Measurements from ENCODE around the gene C19orf33.
"Not testable (repeated sequence)": the region's sequence is repeated elsewhere in the genome, so short reads cannot be mapped to it uniquely, and the experiment has no call there.

Gene C19orf33

DNA sequence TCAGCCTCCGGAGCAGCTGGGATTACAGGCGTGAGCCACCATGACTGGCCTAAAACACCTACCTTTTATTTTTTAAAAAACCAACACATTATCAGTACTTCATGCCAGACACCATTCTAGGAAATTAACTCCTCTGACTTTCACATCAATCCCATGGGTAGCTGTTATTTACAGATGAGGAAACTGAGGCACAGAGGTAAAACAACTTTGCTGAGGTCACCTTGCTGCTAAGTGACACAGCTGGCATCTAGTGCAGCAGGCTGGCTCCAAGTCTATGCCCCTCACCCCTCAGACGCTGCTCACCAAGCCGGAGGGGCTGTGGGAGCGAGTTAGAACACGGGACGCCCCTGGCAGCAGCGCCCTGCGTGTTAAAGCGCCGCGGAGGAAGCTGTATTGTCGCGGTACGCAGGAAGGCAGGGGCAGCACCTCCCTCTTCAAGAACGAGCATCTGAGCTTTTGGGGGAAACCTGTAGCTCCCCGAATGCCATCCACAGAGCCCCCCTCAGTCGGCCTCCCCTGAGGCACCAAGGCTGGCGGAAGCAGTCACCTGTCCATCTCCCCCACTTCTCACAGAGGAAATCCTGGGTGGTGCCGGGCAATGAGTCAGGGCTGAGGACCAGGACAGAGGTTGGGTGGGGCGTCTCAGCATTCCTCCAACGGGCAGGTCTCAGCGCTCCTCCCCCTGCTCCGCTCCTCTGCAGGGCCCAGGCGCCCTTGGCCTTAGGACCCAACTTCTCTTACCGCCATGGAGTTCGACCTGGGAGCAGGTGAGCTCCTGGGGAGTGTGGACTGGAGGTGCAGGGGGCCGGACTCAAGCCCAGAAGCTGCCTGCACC lies at the start of gene C19orf33:
Gene C19orf33, plus strand, starts transcription at position 735 of the 835 bp plus-strand sequence. Its CDS starts 11 bp downstream, at position 746.
- DNase-seq, result no peak

DNA sequence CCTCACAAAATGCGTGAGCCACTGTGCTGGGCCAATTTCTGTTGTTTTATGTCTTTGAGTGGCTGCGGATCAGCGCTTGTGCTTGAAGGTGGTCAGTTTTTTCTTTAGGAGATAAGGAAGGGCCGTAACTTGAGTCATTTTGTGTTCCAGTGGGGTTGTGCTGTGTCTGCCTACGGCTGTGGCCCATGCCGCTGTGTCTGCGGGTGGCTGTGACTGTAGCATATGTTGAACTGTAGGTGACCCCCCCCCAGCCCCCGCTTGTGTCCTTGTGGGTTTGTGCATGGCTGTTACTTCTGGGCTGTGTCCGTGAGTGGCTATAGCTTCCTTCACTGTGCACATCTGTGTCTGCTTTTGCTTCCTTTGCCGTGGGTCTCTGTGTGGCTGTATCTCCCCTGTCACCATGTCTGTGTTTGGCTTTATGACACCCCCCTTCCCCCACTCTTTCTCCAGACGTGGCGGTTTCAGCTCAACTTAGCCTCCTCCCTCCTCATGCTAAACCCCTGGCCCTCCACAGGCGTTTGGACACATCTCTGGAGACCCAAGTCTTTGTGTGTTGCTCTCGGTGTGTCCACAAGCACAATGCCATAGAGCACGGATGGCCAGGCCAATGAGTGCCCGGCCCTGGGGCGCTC lies 48.6 kb upstream of the C19orf33 start:
- no peak for DNase-seq

DNA sequence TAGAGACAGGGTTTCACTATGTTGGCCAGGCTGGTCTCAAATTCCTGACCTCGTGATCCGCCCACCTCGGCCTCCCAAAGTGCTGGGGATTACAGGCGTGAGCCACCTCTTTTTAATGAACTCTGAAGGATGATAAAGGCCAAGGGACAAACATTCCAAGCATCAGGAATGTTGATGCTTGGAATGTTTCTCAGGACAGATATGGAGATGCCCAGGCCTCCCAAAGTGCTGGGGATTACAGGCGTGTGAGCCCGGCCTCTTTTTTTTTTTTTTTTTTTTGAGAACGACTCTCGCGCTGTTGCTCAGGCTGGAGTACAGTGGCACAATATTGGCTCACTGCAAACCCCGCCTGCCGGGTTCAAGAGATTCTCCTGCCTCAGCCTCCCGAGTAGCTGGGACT lies 42.1 kb upstream of the C19orf33 start:
- DNase-seq, result not testable (repeated sequence)

DNA sequence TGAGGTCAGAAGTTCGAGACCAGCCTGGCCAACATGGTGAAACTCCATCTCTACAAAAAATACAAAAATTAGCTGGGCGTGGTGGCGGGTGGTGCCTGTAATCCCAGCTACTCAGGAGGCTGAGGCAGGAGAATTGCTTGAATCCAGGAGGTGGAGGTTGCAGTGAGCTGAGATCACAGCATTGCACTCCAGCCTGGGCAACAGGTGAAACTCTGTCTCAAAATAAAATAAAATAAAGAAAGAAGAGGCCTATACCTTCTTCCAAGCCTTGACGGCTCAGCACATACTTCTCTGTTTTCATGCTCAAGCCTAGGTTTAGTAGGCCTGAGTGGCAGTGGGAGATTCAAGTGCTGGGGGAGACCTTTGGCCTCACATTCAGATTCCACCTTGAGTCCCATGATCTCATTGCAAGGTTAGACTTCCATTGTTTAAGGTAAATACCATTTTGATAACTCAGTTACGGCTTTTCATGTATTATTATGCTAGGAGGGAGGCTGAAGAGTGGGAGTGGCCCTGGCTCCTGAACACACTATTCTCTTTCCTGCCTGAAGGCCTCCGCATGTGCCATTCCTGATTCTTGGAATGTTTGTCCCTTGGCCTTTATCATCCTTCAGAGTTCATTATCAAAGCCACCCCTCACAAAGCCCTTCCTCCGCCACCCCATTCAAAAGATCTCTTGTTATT lies 41.3 kb upstream of the C19orf33 start:
- no peak for DNase-seq

DNA sequence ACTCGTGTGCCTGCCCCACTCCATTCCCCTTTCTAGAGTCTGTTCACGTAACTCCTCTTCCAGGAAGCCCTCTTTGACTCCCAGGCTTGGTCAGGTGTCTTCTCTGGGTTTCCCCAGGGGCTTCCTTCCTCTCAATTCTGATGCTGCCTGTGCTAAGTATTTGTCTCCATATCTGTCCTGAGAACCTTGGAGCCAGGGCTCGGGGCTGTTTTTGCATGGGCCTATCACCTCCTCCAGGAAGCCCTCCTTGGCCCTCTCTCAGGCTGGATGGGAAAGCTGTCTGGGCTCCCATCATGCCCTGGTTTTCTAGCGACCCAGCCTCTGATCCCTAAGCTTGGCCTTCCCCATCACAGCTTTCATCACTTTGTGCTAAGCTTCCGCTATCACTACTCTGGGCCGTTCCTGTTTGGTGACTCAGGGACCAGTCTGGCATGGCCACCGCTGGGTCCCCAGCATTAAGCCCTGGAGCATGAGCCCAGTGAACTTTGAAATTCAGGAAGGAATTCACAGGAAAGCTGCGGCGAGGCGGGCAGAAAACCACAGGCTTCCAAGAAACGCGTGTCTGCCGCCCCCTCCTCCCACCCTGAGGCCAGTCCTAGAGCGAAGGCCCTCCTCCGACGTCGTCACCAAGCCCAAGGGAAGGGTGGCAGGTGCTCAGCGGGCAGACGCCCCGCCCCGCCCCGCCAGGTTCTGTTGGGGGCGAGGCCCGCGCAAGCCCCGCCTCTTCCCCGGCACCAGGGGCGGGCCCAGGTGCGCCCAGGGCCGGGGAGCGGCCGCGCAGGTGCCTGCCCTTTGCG lies 40.2 kb upstream of the C19orf33 start:
- DNase-seq, result peak; percentile 65

DNA sequence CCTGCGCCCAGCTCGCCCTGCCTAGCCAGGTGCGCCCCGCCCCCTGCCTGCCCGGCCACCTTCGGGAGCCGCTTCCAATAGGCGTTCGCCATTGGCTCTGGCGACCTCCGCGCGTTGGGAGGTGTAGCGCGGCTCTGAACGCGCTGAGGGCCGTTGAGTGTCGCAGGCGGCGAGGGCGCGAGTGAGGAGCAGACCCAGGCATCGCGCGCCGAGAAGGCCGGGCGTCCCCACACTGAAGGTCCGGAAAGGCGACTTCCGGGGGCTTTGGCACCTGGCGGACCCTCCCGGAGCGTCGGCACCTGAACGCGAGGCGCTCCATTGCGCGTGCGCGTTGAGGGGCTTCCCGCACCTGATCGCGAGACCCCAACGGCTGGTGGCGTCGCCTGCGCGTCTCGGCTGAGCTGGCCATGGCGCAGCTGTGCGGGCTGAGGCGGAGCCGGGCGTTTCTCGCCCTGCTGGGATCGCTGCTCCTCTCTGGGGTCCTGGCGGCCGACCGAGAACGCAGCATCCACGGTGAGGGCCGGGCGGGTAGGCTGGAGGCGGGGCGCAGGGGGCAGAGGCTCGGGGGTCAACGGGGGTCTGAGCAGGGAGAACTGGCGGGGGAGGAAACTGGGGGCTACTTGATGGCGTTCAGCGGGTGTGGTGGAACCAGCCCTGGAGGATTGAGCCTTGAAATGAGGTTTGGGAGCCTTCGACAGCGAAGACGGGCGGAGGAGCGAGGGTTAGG lies 39.4 kb upstream of the C19orf33 start, which contains the start of gene SPINT2:
Gene SPINT2, plus strand, starts transcription at position 88 of the 727 bp plus-strand sequence. Its CDS starts 320 bp downstream, at position 408.
- DNase-seq, result peak; percentile 91

DNA sequence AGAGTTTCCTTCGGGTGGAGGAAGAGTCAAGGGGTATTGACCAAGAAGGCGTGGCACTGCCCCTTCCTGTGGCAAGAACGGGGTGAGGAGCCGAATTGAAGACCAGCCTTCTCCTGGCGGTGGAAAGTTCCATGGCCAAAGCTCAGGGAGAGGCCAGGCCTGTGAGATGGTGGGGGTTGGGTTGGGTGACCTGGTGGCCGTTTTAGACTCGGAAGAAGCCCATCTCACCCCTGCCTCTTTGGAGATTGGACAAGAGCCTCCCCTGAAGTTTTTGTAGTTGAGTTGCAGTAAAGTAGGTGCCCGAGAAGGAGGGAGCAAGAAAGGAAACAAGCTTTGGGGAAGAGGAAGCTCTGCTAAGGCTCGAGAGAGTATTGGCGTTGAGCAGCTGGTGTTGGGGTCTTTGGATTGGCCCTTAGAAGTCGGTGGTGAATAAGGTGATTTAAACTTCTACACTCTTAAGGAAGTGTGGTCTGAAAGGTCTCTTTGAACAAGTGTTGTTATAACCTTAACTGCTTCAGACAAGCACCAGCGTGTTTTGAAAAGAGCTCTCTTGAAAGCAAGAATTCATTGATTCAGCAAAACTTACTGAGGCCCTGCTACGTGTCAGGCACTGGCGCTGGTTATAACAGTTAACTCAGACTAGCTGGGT lies 38.7 kb upstream of the C19orf33 start:
- no peak for DNase-seq

DNA sequence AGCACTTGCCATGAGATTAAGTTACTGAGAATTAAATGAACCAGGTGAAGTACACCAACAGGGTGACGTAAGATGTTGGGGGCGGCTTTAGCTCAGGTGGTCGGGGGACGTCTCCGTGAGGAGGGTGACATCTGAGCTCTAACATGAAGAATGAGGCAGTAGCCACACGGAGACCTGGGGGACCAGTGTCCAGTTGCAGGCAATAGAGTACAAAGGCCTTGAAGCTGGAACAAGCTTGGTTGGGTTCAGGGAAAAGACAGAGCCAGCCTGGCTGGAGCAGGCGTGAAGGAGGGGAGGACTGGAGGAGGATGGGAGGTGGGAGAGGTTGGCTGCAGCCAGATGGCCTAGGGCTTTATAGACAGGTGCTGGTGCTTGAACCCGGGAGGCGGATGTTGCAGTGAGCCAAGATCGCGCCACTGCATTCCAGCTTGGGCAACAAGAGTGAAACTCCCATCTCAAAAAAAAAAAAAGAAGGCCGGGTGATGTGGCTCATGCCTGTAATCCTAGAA lies 38.1 kb upstream of the C19orf33 start:
- no peak for DNase-seq

DNA sequence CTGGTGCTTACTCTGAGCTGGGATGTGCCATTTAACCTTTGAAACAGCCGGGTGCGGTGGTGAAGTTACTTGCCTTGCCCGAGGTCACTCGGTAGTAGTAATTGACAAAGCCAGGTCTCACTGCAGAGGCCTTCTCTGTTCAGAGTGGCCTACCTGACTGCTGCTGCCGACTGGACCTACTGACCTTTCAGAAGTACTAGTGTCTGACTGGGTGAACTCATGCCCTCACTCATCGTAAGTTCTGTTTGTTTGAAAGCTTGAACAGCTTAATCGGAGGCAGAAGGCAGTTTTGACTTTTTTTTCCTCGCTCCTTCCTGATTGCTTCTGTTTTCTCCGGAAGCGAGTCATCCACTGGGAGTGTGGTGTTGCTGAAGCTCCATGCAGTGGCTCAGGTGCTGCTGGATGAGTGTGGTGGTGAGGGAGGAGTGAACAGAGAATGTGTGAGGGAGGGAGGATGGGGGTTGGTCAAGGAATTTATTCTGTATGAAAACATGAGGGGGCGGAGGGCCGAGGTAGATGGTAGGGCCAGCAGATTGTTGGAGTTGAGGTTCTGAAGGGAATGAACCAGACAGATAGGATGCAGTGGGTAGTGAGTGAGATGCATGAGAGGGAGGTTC lies 37.0 kb upstream of the C19orf33 start:
- no peak for DNase-seq

DNA sequence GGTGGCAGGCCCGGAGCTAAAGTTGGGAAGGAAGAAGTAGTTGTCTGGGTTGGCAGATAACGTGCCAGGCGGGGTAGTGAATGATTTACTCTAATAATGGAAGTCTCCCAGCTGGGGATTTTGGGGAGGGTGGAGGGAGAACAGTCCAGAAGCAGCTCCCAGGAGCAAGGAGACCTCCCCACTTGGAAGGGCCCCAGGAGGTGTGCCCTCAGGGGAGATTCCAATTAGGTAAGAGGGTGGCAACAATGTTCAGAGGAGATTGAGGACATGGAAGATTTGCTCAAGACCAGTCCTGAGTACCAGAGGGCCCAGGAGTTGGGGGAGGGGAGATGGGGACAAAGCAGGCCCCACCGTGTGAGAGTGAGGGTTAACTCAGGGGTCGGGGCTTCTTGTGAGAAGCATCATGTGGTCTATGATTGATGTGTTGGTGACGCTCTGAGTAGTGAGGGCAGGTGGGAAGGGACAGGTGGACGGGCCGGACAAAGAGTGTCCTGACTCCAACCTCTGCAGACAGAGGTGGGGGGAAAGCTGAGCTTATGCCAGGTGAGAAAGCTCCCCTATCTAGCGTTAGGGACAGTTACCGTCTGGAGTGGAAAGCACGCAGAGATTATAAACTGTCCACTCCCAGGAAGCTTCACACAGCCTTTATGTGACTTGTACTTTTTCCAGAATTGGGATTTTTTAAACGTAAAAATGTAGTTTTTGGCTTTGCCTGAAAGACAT lies 36.1 kb upstream of the C19orf33 start:
- no peak for DNase-seq

DNA sequence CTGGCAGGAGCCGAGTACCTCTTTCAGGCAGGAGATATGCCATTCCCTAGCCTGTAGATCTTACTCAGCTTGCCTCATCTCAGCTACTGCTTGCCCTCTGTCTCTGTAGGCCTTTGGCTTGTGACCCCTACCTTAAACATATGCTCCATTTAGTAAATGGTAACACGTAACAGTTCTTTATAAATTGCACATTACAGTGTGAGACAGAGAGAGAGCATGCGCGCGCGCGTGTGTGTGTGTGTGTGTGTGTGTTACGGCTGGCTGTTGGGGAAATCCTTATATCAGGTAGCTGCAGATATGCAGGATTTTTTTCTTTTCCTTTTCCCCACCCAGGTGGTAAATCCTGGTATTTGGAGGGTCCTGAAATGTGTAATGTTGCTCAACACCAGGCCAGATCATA lies 35.5 kb upstream of the C19orf33 start:
- DNase-seq, result no peak

DNA sequence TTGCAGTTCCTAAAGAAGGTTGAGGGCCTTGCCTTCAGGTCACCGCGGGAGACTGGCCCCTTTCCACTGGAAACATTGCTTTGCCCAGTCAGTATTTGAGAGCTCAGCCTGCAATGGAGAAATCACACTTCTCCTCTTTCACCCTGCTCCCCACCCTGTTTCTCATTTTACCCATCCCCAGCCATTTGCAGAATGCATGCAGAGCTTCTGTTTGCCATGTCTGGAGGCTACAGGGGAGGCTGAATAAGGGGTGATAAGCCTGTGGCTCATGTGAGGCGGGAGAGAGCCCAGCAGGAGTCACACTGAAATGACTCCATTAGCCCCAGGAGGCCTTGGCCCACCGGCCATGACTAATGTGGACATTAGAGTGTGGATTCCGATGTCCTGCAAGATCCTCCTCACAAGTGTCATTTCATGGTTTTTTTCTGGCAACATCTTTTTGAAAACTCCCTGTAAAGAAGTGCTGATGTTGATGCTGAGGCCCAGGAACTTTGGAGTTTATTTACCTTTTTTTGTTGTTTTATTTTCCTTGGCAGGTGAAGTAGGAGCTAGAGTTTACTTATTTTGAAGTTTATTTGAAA lies 33.4 kb upstream of the C19orf33 start:
- no peak for DNase-seq

DNA sequence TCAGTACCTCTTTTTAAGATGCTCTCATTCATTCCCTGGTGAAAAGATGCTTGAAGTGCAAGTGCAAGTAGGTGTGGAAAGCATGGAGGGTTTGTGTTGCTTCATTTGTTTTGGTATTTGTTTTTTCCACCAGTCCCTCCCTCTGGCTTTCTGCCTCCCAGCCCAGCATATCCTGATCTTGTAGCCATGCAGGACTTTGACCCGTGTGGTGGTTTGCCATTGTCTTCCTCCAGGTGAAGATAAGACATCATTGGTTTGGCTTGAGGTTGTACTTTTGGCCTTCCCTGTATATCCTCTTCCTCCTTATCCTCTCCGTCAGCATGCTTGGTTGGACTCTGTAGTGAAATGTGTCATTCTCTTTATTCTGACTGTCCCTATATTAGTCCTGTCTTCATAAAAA lies 30.6 kb upstream of the C19orf33 start:
- no peak for DNase-seq

DNA sequence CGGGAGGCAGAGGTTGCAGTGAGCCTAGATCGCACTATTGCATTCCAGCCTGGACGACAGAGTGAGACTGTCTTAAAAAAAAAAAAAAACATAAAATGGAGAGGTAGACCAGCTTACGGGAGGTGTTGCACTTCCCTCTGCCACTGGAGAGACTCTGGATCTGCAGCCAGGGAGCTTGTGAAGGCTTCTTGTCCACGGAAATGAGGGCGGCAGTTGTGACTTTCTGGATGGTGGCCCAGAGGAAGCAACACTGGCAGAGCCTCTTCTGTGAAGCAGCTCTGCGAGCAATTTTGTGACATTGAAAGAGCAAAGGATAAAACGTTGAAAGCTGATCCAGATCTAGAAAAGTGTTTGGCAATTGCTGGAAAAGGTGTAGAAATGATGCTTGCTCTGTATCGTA lies 29.3 kb upstream of the C19orf33 start:
- DNase-seq, result no peak

DNA sequence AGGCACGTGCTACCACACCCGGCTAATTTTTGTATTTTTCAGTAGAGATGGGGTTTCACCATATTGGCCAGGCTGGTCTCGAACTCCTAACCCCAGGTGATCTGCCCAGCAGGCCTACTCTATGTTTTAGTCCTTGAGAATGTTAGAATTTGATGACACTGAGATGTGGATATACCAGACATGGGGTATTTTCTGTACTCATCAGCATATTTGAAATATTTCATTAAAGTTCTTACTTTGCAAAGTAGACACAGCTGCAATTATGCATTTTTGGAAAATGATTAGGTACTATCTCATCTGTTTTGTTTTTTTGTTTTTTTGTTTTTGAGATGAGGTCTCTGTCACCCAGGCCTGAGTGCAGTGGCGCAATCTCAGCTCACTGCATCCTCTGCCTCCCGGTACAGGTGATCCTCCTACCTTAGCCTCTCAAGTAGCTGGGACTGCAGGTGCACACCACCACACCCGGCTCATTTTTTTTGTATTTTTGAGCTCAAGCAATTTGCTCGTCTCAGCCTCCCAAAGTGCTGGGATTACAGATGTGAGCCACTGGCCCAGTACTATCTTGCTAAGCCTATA lies 27.0 kb upstream of the C19orf33 start:
- no peak for DNase-seq

DNA sequence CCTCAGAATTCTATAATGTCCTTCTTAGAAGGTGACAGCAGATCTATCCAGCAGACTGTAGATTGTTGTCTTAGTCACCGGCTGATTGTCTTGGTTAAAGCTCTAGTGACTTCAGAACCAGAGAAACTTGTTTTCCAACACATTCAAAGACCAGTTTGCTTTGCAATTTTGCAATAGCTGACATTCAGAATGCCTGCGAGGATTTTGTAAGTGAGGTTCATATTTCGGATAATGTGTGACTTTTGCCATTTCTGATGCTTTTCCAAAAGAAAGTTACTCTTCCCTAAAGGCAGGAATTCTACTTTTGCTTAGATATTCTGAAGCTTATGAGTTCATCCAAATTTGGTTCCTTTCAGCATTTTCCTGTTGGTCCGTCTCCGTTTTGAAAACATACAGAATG lies 26.5 kb upstream of the C19orf33 start:
- no peak for DNase-seq

DNA sequence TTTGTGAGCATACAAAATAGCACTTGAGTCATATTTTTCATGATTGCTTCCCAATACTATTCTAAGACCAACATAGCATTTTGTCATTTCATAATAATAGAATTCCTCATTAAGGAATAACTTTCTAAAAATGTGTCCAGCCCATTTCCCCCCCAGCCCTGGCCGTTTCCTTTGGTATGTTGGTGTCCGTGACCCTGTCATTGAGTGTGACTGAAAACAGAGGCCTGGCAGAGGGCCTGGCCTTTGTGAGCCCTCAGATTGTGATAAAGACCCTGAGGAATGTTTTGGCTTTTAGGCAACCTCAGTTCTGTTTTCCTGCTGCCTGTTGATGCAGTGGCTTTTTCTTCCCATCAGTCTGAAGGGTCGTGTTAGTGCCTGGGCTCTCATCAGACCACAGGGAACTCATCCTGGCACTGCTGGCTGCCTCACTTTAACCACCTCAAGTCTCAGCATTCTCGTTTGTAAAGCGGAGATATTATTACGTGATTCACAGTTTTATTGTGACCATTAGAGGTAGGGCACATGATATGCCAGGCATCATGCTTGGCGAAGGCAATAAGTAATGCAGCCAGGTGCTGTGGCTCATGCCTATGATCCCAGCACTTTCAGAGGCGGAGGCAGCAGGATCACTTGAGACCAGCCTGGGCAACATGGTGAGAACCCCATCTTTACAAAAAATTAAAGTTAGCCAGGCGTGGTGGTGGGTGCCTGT lies 25.9 kb upstream of the C19orf33 start:
- no peak for DNase-seq

DNA sequence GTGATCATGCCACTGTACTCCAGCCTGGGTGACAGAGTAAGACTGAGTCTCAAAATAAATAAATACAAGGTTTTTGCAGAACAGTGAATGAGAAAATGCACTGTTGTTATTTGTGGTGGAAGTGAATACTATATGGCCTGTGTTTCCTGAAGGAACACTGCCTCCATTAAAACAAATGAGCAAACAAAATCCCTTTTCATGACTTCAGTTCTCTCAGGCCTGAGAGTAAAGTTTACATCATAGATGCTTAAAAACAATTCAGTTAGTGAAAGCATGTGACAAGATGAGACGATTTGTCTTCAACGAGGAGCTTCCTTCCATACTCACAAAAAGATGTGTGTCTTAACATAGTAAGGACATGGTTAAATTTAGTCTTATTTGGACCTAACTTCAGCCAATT lies 25.3 kb upstream of the C19orf33 start:
- DNase-seq, result no peak
